Posterior vena cava (tissue), 2 donors: ENCODE measurements around the gene SF3A2. TPM values are rescaled to one million over a fixed set of nuclear protein-coding genes. Genes with fewer than 3 reads are reported as not detected.

Experiments used
- DNase-seq: peaks from one replicate; pipeline ENCODE4 v3.0.0-alpha.2; 2020; ENCODE audit warnings: low spot score
- intact Hi-C, 2 donors: fragments of 100-400 bp; cut with DNase I; formaldehyde crosslinking; loops; one replicate each; pipeline versions ENCODE4 v1.14.1 to v1.14.2; 2022 to 2023
- total RNA-seq, 2 donors: library from RNA; stranded (reverse); fragmentation: NEBNext Ultra II Directional; extraction: Animal tissue kit (Norgen Biotek cat#: 25700); gene quantifications; one replicate each; pipeline ENCODE4 v1.2.1, GENCODE V29; 2021
- donor health status: DM: yes; HTN: yes; CAD: no.
- donor health status: DM: yes; HTN: yes; CAD: no.

SF3A2 gene
- total RNA-seq, 2 donors from 2014 or later: 35.0 to 36.6 TPM

- intact Hi-C loops: no loop called here
These were observed 25.0 kb downstream of the SF3A2 start for GRCh38 chr19:2261438-2262172.

GRCh38 chr19:2266183-2266993 is 29.8 kb downstream of the SF3A2 start:
- intact Hi-C loops: no loop called here
- DNase-seq: peak; percentile 96

More at GRCh38 chr19:2261438-2262172, 25.0 kb downstream of the SF3A2 start:
- no peak for DNase-seq

GRCh38 chr19:2268480-2268830 is 31.8 kb downstream of the SF3A2 start:
- no peak for DNase-seq
- intact Hi-C loops: no loop called here

DNA sequence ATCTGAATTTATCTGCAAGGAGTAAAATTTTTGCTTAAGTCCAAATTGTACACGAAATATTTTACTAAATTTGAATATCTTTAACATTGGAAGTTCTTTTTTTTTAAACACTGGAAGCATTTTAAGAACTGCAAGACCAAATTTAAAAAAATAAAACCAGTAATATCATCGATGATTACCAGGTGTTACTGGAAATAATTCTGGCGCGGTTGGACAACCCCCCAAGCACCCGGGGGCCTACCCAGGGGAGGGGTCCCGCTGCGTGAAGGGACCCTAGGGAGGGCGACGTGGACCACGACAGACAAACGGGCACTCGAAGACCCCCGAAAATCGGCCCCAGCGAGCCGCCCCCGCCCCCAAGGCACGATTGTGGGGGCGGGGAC is 32.2 kb downstream of the SF3A2 start:
- intact Hi-C loops: no loop called here

GRCh38 chr19:2269244-2270156 is 32.9 kb downstream of the SF3A2 start:
- intact Hi-C loops: no loop called here
- peak; percentile 100 for DNase-seq

More for the DNA sequence above, 32.2 kb downstream of the SF3A2 start:
- no peak for DNase-seq

- DNase-seq: peak; percentile 92
- intact Hi-C loops: no loop called here
These were observed 33.5 kb downstream of the SF3A2 start for GRCh38 chr19:2270157-2270422.

GRCh38 chr19:2270423-2271233 is 34.0 kb downstream of the SF3A2 start:
- intact Hi-C loops: no loop called here
- peak; percentile 97 for DNase-seq

DNA sequence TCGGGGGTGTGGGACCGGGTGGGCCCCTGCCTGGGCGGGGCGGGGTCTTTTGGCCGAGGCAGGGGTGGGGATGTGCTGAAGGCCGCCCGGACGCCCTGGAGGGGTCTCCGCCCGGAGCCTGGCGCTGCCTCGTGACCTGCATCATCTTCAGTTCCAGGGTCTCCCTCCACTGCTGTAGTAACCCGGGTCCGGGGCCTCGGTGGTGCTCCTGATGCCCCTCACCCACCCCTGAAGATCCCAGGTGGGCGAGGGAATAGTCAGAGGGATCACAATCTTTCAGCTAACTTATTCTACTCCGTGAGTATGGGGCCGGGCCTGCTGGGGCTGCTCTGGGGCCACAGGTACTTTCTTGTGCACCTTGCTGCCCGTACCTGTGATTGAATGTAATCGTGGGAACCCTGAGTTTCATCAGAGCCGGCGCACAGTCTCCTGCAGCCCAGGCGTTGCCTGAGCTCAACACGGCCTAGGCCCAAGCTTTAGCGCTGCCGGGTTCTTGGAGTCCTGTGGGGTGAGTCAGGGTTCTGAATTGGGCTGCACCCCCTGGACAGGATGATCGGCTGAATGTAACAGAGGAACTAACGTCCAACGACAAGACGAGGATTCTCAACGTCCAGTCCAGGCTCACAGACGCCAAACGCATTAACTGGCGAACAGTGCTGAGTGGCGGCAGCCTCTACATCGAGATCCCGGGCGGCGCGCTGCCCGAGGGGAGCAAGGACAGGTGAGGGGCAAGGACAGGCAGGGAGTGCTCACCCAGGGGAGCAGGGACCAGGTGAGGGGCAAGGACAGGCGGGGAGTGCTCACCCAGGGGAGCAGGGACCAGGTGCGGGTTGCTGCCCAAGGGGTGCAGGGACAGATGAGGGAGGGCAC is 34.8 kb downstream of the SF3A2 start:
- DNase-seq: peak; percentile 88
- intact Hi-C loops: loop anchor here in 1 of 2 donors (2.0 kb wide), 2 partner anchors 31 to 115 kb away; no protein-coding TSS in a partner anchor

GRCh38 chr19:2273356-2274184 is 36.9 kb downstream of the SF3A2 start:
- intact Hi-C loops: loop anchor here in 1 of 2 donors (2.0 kb wide), 2 partner anchors 33 to 117 kb away; no protein-coding TSS in a partner anchor
- DNase-seq: peak; percentile 92

DNA sequence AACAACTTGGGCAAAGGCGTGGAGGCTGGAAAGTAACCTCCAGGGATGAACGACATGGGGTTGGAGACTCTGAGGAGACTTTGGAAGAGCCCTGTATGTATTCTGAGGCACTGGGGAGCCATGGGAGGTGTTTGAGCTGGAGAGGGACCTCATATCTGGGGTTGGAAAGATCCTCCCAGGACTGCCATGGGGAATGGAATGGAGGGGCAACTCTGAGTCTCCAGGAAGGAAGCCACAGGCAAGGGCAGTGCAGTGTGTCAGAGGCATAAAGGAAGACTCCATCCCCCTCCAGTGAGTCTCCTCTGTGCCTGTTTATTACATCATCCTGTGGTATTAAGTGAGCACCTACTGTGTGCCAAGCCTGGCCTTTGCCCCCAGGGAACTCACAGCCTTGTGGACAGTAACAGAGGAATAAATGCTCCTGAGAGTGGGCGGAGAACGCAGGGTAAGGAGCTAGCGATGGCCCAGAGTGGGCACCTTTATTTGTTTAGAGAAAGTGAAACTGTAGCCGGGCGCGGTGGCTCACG is 37.6 kb downstream of the SF3A2 start:
- intact Hi-C loops: no loop called here
- DNase-seq: no peak

- DNase-seq: peak; percentile 90
- intact Hi-C loops: loop anchor here in 1 of 2 donors (5.0 kb wide), 1 partner anchor 117 kb away; no protein-coding TSS in a partner anchor
These were observed 38.4 kb downstream of the SF3A2 start for GRCh38 chr19:2274931-2275535.

DNA sequence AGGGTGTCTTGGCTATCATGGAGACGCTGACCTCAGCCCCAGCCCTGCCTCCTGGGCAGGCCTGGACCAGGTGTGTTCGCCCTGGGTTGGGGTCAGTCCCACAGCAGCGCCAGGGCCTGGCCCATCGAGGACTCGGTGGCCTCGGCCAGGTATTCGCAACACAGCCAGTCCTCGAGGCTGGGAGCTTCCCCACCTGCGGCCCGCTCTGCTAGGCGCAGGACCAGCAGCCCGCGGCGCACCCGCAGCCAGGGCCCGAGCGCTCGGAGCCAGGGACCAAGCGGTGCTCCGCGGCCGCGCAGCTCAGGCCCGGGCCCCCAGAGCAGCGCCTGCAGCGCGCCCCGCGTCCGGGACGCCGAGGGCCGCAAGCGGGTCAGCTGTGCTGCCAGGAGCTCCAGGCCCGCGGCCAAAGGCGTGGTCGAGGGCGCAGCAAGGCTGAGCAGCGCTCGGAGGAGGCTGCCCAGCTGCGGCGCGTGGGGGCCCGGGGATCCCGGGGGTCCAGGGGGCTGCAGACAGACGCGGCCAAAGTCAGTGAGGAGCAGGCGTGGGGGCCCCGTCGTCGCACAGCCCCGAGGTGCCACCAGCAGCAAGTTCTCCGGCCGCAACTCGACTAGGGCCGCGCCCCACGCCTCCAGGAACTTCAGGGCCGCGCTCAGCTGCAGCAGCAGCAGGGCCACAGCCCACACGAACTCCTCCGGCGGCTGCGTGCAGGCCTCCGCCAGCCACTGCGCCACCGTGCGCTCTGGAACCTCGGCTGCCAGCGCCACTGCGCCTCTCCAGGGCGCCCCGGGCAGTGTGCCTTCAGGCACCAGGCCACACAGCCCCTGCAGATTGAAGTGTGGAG is 39.2 kb downstream of the SF3A2 start:
- DNase-seq: no peak
- intact Hi-C loops: loop anchor here in 1 of 2 donors (5.0 kb wide), 1 partner anchor 116 kb away; no protein-coding TSS in a partner anchor

DNA sequence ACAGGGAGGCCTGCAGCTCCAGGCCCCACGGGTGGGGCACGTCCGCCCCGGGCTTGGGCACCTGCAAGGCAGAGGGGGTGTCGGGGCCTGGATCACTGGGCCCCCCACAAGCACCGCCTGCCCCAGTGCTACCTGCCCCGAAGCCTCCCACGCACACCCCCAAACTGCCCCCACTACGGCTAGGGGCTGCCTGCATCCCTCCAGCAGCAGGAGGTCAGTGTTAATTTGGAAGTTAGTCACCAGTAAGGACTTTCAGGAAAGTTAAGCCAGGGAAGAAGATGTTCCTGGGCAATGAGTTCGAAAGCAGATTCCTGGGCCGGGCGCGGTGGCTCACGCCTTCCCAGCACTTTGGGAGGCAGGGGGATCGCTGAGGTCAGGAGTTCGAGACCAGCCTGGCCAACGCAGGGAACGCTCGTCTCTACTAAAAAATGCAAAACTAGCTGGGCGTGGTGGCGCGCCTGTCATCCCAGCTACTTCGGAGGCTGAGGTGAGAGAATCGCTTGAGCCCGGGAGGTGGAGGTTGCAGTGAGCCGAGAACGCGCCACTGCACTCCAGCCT is 39.9 kb downstream of the SF3A2 start:
- intact Hi-C loops: loop anchor here in 1 of 2 donors (5.0 kb wide), 1 partner anchor 116 kb away; no protein-coding TSS in a partner anchor
- DNase-seq: no peak

DNA sequence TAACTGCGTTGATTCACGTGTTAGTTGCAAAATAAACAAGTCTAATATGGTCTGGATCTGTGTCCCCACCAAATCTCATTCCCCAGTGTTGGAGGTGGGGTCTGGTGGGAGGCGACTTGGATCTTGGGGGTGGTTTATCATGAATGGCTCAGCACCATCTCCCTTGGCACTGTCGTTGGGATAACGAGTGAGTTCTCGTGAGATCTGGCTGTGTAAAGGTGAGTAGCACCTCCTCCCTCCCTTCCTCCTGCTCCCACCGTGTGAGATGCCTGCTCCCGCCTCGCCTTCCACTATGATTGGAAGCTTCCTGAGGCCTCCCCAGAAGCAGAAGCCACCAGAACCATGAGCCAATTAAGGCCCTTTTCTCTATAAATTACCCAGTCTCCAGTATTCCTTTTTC is 40.5 kb downstream of the SF3A2 start:
- DNase-seq: no peak
- intact Hi-C loops: loop anchor here in 1 of 2 donors (5.0 kb wide), 1 partner anchor 115 kb away; no protein-coding TSS in a partner anchor
